OCI-LY7 (cell line): ENCODE measurements around the gene PDE5A. TPM values are rescaled to one million over a fixed set of nuclear protein-coding genes. Genes with fewer than 3 reads are reported as not detected.
A peak's percentile ranks its signal among the peaks of the same experiment; 100 is the strongest.

ENCODE experiments used
- BruUV-seq: library from RNA; stranded (reverse); fragments of 400-500 nt; replicated peaks from 2 replicates; lab custom pipeline; 2021; lab: Mats Ljungman, UMichigan
- CTCF ChIA-PET: fragments of 300-600 bp; sonication (Branson Sonifier 250); formaldehyde crosslinking; loops from one replicate; lab custom pipeline; 2022; ENCODE audit warnings: antibody characterized with exemption; ENCODE audit not compliant: unreplicated experiment; lab: Charles Lee
- POLR2A ChIA-PET: fragments of 300-600 bp; sonication (Branson Sonifier 250); formaldehyde crosslinking; loops from one replicate; lab custom pipeline; 2022; ENCODE audit warnings: antibody characterized with exemption; lab: Charles Lee
- DNase-seq: peaks from one replicate; pipeline ENCODE4 v3.0.0-alpha.2; 2015; ENCODE audit warnings: low spot score
- H2AFZ ChIP-seq: fragments of 200-600 bp; sonication (generic), shearing (Covaris generic); 2 replicates; pipeline ENCODE4 v1.6.1; 2014; ENCODE audit warnings: mild to moderate bottlenecking, antibody characterized with exemption, low read length, moderate library complexity
- H3K27ac ChIP-seq: fragments of 200-600 bp; sonication (generic); 2 replicates; pipeline ENCODE4 v1.5.1; 2014; ENCODE audit warnings: mixed run types, low read depth, mild to moderate bottlenecking, moderate library complexity, low read length, inconsistent platforms; ENCODE audit not compliant: poor library complexity, severe bottlenecking
- H3K36me3 ChIP-seq: fragments of 200-600 bp; sonication (generic); 2 replicates; pipeline ENCODE4 v1.6.1; 2014; ENCODE audit warnings: mild to moderate bottlenecking, antibody characterized with exemption, low read length, moderate library complexity, mixed read lengths; ENCODE audit not compliant: insufficient read depth
- H3K4me1 ChIP-seq: fragments of 200-600 bp; sonication (generic); 2 replicates; pipeline ENCODE4 v1.5.1; 2014; ENCODE audit warnings: mild to moderate bottlenecking, low read length; ENCODE audit not compliant: insufficient read depth, poor library complexity, severe bottlenecking
- H3K4me2 ChIP-seq: fragments of 200-600 bp; sonication (generic); 2 replicates; pipeline ENCODE4 v1.6.1; 2014; ENCODE audit warnings: mild to moderate bottlenecking, low read length
- H3K4me3 ChIP-seq: fragments of 200-600 bp; sonication (generic); 2 replicates; pipeline ENCODE4 v1.5.1; 2014; ENCODE audit warnings: mild to moderate bottlenecking, low read depth, low read length; ENCODE audit not compliant: poor library complexity, severe bottlenecking
- H3K79me2 ChIP-seq: fragments of 200-600 bp; sonication (generic); 2 replicates; pipeline ENCODE4 v1.6.1; 2016; ENCODE audit warnings: low read depth, mild to moderate bottlenecking, low read length, moderate library complexity, mixed read lengths; ENCODE audit not compliant: insufficient read depth
- H3K9me2 ChIP-seq: fragments of 200-600 bp; sonication (generic); 2 replicates; pipeline ENCODE4 v1.6.1; 2016; ENCODE audit warnings: mild to moderate bottlenecking, low read length, mixed read lengths; ENCODE audit not compliant: insufficient read depth
- H3K9me3 ChIP-seq: fragments of 200-600 bp; sonication (generic); 2 replicates; pipeline ENCODE4 v1.6.1; 2014; ENCODE audit warnings: mild to moderate bottlenecking, mixed run types, low read length, mixed read lengths
- H4K20me1 ChIP-seq: fragments of 200-600 bp; sonication (generic); 2 replicates; pipeline ENCODE4 v1.6.1; 2014; ENCODE audit warnings: mild to moderate bottlenecking, antibody characterized with exemption, low read length, moderate library complexity, mixed read lengths; ENCODE audit not compliant: insufficient read depth
- CTCF ChIP-seq: fragments of 200-600 bp; sonication (generic); conservative IDR thresholded peaks from 2 replicates; pipeline ENCODE4 v1.5.1; 2014; ENCODE audit warnings: mild to moderate bottlenecking, antibody characterized with exemption, low read length, moderate library complexity, mixed read lengths
- EZH2phosphoT487 ChIP-seq: fragments of 200-600 bp; sonication (generic); IDR thresholded peaks from 2 replicates; pipeline ENCODE4 v1.6.1; 2018; ENCODE audit warnings: low read depth, borderline replicate concordance, mild to moderate bottlenecking, mixed run types, antibody characterized with exemption, low read length, moderate library complexity, mixed read lengths
- intact Hi-C: fragments of 100-400 bp; cut with micrococcal nuclease; formaldehyde crosslinking; loops from one replicate; pipeline ENCODE4 v1.10.0; 2022; ENCODE audit not compliant: unreplicated experiment
- total RNA-seq, 2 experiments: library from RNA; depleted of rRNA in 1 of 2; stranded (reverse); fragments of >200 nt in 1 of 2; shearing (Covaris generic) in 1 of 2; gene quantifications; 2 replicates each; pipeline ENCODE4 v1.2.3, GENCODE V29; 2014 to 2022

Gene PDE5A
- total RNA-seq, 2 experiments from 2014 or later: 0.22 to 1.4 TPM

- no peaks in the 10 kb centered on the region for H4K20me1 ChIP-seq
- POLR2A ChIA-PET: no interaction called here
- H3K27ac ChIP-seq: no peak overlapping the region
- no peaks in the 10 kb centered on the region for H3K36me3 ChIP-seq
- DNase-seq: peak; percentile 67
- H3K4me3 ChIP-seq: peak overlapping the region; percentile 62
- peak overlapping the region; percentile 86 for H3K4me2 ChIP-seq
- no peaks in the 10 kb centered on the region for H3K9me2 ChIP-seq
- H3K79me2 ChIP-seq: no peaks in the 10 kb centered on the region
- H3K4me1 ChIP-seq: peaks cover 13% of the 10 kb centered on the region
- H3K9me3 ChIP-seq: no peaks in the 10 kb centered on the region
- intact Hi-C loops: loop anchor here (2.0 to 5.0 kb wide), 4 partner anchors 69 to 645 kb away; partner anchors contain the start of gene USP53
- TF ChIP-seq CTCF (peak; percentile 52), EZH2phosphoT487 (peak; percentile 59; the same call in 1 of the 2 replicates)
- BruUV-seq: no TSS peak
- peak overlapping the region; percentile 89 for H2AFZ ChIP-seq
- CTCF ChIA-PET: interaction anchor here (0.6 kb wide), 1 partner anchor 33 kb away, joined by 3 read pairs; no protein-coding TSS in a partner anchor
These were observed 1.0 kb downstream of the PDE5A start for GRCh38 chr4:119627267-119628255.

GRCh38 chr4:119626943-119627266 lies 1.7 kb downstream of the PDE5A start:
- H4K20me1 ChIP-seq: no peaks in the 10 kb centered on the region
- ChIA-PET POLR2A (no interaction called here), CTCF (no interaction called here)
- peak overlapping the region; percentile 62 for H3K4me3 ChIP-seq
- H3K9me3 ChIP-seq: no peaks in the 10 kb centered on the region
- peaks cover 13% of the 10 kb centered on the region for H3K4me1 ChIP-seq
- no peaks in the 10 kb centered on the region for H3K79me2 ChIP-seq
- no peaks in the 10 kb centered on the region for H3K9me2 ChIP-seq
- H2AFZ ChIP-seq: peak overlapping the region; percentile 89
- no peak overlapping the region for H3K27ac ChIP-seq
- H3K36me3 ChIP-seq: no peaks in the 10 kb centered on the region
- DNase-seq: no peak
- BruUV-seq: no TSS peak
- intact Hi-C loops: loop anchor here (2.0 to 5.0 kb wide), 3 partner anchors 68 to 645 kb away; partner anchors contain the start of gene USP53
- H3K4me2 ChIP-seq: peak overlapping the region; percentile 86
- TF ChIP-seq CTCF (no peak), EZH2phosphoT487 (no peak)

DNA sequence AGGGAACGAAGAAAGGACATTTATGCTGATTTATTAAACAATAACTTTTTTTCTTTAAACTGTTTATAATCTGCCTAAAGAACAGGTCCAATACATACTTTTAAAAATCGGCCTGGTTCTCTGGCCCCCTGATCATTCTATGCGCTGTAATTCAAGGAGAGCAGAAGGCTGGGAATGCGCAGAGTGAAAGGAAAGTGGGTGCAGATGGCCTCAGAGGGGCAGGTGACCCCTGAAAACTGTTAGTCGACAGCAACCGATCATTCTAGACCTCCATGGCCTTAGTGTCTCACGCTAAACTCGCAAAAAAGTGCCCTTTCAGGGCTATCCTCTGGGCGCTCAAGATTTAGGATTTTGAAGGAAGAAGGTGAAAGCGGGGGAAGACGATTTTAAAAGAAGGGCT lies 2.2 kb downstream of the PDE5A start:
- Histone ChIP-seq H3K36me3 (no peaks in the 10 kb centered on the region), H3K4me3 (peak overlapping the region; percentile 62), H3K9me2 (no peaks in the 10 kb centered on the region), H3K9me3 (no peaks in the 10 kb centered on the region), H3K4me2 (peak overlapping the region; percentile 86), H3K79me2 (no peaks in the 10 kb centered on the region), H3K4me1 (peaks cover 13% of the 10 kb centered on the region), H3K27ac (no peak overlapping the region), H4K20me1 (no peaks in the 10 kb centered on the region), H2AFZ (peak overlapping the region; percentile 89; the same call in 1 of the 2 replicates)
- BruUV-seq: no TSS peak
- TF ChIP-seq CTCF (no peak), EZH2phosphoT487 (no peak)
- DNase-seq: no peak
- POLR2A ChIA-PET: no interaction called here
- CTCF ChIA-PET: no interaction called here
- intact Hi-C loops: loop anchor here (2.0 to 5.0 kb wide), 3 partner anchors 68 to 644 kb away; partner anchors contain the start of gene USP53
